ENCODE measurements around the gene CDC42BPA.

DNA sequence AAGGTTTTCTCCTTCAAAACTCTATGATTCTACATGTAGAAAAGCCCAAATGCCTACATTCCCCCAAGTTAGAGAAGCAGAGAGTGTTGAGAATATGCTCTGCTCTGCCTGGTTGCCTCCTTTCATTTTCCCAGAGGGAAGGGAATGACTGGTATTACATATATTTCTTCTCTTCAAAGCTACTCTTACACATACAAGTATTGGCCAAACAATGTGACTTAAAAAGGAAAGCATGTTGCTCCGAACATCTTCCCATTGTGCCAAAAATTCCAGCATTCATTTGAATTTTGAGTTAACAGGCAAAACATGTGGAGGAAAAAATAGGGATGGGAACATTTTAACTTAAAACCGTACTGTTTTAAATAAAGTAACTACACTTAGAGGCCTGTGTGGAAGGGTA lies 253.0 kb downstream of the CDC42BPA start:
- no peak for TF ChIP-seq CBX5 (CRISPR knock-in tag; IDR thresholded peaks at IDR 0.05; ENCODE audit: borderline replicate concordance)
- no peak for TF ChIP-seq PCBP1 (IDR thresholded peaks at IDR 0.05; ENCODE audit: borderline replicate concordance, low read depth, low read length)
